ENCODE data around the gene PRKCD. TPM values are rescaled to one million over a fixed set of nuclear protein-coding genes. Genes with fewer than 3 reads are reported as not detected.

The PRKCD gene
- polyA plus RNA-seq, 1 donor from 2014 or later, result 69.2 TPM

DNA sequence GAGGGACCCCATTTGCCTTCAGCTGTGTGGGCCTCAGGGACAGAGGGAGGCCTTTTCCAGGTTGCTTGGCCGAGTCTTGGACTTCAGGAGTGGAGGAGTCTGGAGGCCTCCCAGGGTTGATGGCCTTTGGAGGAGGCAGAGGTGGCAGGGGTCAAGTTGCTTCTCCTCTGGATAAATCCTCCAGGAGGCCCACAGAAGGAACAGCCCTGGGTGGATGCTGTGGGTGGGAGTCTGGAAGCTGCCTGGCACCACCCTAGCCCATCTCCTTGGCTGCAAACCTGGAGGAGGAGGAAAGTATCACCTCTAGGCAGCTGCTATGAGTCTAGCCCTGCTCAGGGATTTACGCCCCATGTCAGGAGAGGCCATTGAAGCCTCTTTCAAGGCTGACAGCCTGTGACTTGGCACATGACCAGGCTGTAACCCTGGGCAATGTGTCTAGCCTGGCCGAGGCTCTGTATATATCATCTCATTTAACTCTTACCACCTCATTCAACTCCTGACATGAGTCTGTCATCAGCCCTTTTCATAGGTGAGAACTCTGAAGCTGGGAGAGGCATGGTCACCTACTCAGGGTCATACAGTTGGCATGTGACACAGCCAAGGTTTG lies 2.9 kb upstream of the PRKCD start:
- Mint-ChIP-seq H3K36me3 (no peaks in the 10 kb centered on the region), H3K27ac (peak overlapping the region in 1 of 3 donors; percentile 55), H3K9me3 (no peaks in the 10 kb centered on the region), H3K27me3 (peaks cover 5% of the 10 kb centered on the region), H3K4me1 (peaks cover 13 to 24% (median 19%) of the 10 kb centered on the region in 3 donors), H3K4me3 (peak overlapping the region in 3 of 4 donors; percentile 14 to 78 (median 27))

DNA sequence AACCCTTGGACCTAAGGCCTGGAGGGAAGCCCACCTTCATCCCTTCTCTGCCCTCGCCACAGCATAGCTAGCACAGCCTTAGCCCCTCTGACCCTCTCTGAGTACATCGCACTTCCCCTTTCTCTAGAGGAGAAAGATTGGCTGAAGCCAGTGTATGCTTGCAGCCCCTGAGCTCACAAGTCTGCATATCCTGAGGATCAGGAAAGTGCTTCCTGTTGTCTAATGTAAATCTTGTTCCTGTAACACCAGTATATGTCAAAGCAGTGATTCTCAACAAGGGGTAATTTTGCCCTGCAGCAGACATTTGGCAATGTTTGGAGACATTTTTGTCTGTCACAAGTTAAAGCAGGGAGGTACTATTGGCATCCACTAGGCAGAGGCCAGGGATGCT lies 2.2 kb upstream of the PRKCD start:
- no peaks in the 10 kb centered on the region for H3K9me3 Mint-ChIP-seq

DNA sequence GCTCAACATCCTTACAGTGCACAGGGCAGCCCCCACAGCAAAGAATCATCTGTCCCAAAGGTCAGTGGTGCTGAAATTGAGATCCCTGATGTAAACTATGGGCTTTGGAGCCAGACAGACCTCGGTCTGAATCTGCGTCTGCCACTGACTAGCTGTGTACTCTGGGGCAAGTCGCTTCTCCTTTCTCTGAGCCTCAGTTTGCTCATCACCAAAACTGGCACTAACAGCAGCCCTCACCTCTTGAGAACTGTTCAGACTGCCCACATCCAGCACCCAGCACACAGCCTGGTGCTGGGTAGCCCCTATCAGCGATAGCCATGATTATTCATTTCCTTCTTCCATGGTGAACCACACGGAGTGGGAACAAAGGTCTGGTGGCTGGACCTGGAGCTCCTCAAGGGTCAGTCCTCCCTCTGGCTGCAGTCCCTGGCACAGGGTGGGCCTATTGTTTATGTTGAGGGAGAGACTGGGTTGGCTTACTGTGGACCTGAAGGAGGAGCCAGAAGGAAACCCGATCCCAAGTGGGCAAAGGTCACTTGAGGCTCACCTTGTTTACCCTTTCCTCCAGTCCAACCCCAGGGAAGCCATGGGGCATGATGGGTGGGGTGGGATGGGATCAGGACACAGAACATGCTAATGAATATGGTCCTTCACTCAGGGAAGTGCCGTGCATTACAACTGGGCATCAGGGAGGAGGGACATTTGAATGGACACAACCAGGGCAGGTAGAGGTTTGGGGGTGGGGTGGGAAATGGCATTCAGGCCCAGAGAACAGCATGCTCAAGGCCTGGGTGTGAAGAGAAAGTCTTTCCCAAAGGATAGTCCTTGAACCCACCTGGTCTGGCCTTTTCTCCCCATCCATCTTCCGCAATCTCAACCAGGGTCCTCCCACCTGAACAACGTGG lies 1.6 kb upstream of the PRKCD start:
- Mint-ChIP-seq H3K27me3 (peaks cover 5% of the 10 kb centered on the region), H3K4me1 (peaks cover 13 to 35% (median 28%) of the 10 kb centered on the region in 3 donors), H3K27ac (peak overlapping the region in 1 of 3 donors; percentile 79), H3K4me3 (peak overlapping the region; percentile 53 to 91 (median 72)), H3K36me3 (no peaks in the 10 kb centered on the region), H3K9me3 (no peaks in the 10 kb centered on the region)

More for the DNA sequence above, 2.2 kb upstream of the PRKCD start:
- peaks cover 5% of the 10 kb centered on the region for H3K27me3 Mint-ChIP-seq
- H3K4me3 Mint-ChIP-seq, result peak overlapping the region in 3 of 4 donors; percentile 0 to 78 (median 53)
- peaks cover 13 to 31% (median 24%) of the 10 kb centered on the region in 3 donors for H3K4me1 Mint-ChIP-seq
- H3K36me3 Mint-ChIP-seq, result no peaks in the 10 kb centered on the region
- peak overlapping the region in 1 of 3 donors; percentile 79 for H3K27ac Mint-ChIP-seq

DNA sequence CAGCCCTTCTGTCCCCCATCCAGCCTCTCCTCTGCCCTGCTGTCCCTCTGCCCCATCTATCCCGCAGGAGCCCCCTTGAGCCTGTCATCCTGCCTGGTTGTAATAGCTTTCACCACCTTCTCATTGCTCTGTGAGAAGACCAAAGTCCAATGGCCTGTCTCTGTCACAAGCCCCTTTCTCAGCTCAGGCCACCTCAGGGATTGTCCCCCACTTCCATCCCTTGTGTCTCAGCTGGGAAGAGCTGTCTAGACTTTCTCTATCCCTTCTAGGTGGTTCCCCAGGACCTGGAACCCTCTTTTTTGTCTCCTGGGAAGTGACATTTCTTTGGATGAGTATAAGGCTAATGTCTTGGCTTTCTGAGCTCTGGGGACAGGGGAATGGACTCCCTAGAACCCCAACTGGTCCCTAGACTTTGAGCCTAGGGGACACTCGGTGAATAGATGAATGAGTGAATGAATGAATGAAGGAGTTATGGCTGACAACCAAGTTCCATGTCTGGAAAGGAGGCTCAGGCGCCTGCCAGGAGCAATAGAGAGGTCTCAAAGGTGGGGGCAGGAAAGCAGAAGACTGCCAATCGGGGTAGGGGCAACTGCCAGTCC lies 849 bp upstream of the PRKCD start:
- H3K4me1 Mint-ChIP-seq, result peaks cover 13 to 43% (median 32%) of the 10 kb centered on the region in 3 donors
- no peaks in the 10 kb centered on the region for H3K36me3 Mint-ChIP-seq
- no peaks in the 10 kb centered on the region for H3K9me3 Mint-ChIP-seq
- peaks cover 5% of the 10 kb centered on the region for H3K27me3 Mint-ChIP-seq
- peak overlapping the region in 2 of 3 donors; percentile 79 to 92 for H3K27ac Mint-ChIP-seq
- H3K4me3 Mint-ChIP-seq, result peak overlapping the region; percentile 86 to 95 (median 92)

DNA sequence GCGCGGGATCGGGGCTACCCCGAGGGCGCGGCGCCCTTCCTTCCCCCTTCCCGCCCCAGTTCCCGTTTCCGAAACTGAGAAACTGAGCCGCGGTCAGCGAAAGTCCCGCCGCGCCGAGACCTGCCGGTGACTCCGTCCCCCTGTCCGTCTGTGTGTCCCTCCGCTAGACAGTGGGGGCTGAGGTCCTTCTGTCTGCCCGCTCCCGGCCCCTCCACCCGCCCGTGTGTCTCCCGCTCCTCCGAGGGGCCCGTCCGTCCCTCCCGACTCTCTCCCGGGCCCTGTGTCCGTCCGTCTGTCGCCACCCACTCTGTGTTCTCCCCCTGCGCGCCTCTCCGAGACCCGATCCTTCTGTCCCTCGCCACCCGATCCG lies 426 bp downstream of the PRKCD start:
- H3K4me3 Mint-ChIP-seq, result peak overlapping the region; percentile 82 to 96 (median 92)
- H3K27me3 Mint-ChIP-seq, result peaks cover 2% of the 10 kb centered on the region
- no peaks in the 10 kb centered on the region for H3K9me3 Mint-ChIP-seq
- H3K4me1 Mint-ChIP-seq, result peaks cover 13 to 54% (median 41%) of the 10 kb centered on the region in 3 donors
- H3K27ac Mint-ChIP-seq, result peak overlapping the region; percentile 72 to 84 (median 73)
- H3K36me3 Mint-ChIP-seq, result no peaks in the 10 kb centered on the region

DNA sequence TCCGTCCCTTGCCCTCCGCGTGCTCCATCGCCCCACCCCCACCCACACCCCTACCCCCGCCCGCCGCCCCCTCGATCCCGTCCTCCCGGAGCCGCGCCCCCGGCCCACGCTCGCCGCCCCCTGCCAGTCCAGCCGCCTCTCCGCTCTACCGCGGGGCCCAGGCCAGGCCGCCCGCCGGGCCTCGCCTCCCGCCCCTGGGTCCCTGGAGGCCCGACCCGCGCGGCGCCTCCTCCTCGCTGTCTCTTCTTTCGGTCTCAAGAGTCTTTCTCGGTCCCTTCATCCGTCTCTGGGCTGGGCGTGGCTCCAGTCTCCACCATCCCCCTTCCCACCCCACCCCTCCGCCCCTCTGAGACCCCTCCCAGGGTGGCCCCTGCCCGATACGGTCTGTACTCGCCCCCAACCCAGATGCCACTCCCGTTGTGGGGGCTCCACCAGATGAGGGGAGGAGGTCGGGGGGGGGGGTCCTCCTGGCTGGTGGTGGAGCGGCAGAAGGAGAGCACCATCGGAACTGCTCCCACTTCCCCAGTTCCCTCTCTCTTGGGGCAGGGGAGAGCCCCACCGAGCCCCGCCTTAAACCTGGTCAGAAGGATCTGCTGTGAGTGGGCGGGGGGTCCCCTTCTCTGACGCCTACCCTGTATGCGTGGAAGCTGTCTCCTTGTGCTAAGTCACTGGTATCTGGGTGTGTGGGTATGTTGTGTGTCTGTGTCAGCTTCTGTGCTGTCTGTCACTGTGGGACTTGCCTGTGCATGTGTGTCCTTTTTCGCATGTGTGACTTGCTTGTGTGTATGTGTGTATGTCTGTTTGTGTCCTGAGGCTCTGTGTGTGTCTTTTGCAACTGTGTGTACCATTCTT lies 1.0 kb downstream of the PRKCD start:
- H3K27ac Mint-ChIP-seq, result peak overlapping the region; percentile 72 to 91 (median 84)
- H3K9me3 Mint-ChIP-seq, result no peaks in the 10 kb centered on the region
- H3K36me3 Mint-ChIP-seq, result no peaks in the 10 kb centered on the region
- peaks cover 2% of the 10 kb centered on the region for H3K27me3 Mint-ChIP-seq
- peak overlapping the region; percentile 82 to 96 (median 92) for H3K4me3 Mint-ChIP-seq
- H3K4me1 Mint-ChIP-seq, result peaks cover 12 to 59% (median 41%) of the 10 kb centered on the region in 3 donors

DNA sequence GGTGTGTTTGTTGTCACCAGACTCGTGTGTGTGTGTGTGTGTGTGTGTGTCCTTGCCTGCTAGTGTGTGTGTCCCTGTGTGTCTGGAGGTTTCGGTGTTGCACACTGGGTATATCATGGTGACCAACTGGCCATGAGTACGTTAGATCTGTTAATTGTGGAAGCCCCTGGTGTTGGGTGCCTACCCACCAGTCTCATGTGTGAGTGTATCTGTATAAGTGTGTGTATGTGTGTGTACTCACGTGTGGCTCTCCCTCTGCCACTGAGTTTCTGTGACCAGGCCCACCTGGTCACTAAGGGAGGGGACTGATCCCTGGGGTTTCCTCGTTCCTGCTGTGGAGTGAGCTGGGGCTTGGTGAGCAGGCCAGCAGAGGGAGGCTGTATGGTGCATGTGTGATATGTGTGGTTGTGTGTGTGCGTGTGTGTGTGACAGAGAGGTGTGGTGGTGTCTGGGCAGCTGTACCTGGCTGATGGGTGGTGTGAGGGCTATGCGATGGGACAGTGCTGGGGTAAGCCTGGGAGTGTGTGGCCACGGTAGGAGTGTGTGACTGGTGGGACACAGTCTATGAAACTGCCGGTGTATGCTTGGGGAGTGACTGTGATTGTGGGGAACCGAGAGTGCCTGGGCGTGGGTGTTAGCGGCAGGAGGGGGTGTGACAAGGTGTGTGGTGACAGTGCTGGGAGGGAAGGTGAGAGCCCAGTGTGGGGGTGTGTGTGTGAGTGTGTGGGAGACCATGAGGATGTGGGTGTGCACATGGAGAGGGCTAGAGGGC lies 1.8 kb downstream of the PRKCD start:
- Mint-ChIP-seq H3K27me3 (peaks cover under 1% of the 10 kb centered on the region), H3K4me3 (peak overlapping the region; percentile 82 to 96 (median 92)), H3K27ac (peak overlapping the region; percentile 72 to 91 (median 84)), H3K4me1 (peaks cover 15 to 66% (median 44%) of the 10 kb centered on the region in 3 donors), H3K9me3 (no peaks in the 10 kb centered on the region), H3K36me3 (no peaks in the 10 kb centered on the region)

DNA sequence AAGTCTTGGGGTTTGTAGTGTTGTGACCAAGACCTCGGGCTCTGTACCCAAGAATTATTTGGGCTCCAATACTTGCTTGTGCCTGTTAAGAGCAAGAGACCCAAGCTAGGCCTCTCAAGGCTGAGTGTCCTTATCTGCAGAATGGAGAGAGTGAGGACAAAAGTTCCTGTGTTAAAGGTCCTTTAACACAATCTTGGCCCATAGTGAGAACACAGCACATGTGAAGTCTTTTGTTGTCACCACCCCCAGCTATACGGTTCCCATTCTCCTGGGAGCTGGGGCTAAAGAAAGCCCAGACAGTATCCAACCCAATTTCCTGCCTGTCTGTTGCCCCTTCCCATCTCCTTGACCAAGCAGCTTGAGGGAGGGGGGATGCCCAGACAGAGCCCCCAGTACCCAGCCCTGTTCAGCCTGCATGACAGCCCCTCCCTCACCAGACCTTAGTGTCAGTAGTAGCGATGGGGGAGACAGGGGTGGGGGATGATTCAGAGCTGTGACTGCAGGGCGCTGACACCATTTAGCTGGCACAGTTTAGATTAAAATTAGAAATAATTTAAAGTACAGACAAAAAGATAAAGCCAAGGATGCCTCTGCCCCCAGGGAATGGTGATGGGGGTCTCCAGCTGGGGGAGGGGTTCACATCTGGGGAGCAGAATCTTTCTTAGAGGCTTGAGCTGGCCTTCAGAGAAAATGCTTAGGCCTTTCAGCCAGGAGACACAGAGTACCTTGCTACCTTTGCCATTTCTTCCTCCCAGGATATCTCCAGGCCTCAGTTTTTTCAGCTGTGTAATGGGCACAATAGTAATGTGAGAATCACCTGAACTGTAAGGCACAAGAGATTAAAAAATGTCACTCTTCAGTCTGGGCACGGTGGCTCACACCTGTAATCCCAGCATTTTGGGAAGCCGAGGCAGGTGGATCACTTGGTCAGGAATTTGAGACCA lies 2.7 kb downstream of the PRKCD start:
- Mint-ChIP-seq H3K36me3 (no peaks in the 10 kb centered on the region), H3K27me3 (no peaks in the 10 kb centered on the region), H3K27ac (peak overlapping the region; percentile 10 to 84 (median 72)), H3K4me3 (peak overlapping the region; percentile 82 to 96 (median 92)), H3K4me1 (peaks cover 13 to 70% (median 52%) of the 10 kb centered on the region in 3 donors), H3K9me3 (no peaks in the 10 kb centered on the region)

DNA sequence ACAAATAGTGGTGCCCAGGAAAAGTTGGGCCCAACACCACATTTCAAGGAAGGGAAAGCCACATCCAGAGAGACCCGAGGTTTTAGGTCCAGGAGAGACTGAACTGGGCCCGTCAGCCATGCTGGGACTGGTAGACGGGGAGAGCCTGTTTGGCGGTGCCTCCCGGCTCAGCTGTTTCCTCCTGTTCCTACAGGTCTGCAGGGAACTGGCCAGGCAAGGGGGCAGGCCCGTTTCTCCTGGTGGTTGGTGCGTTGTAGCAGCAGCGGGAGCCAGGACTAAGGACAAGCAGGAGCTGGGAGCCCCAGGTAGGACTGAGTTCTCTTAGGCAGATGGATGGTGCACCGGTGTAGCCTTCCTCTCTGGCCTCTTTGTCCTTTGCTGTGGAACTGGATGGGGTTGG lies 3.9 kb downstream of the PRKCD start:
- Mint-ChIP-seq H3K4me1 (peaks cover 17 to 75% (median 54%) of the 10 kb centered on the region in 3 donors), H3K36me3 (no peaks in the 10 kb centered on the region), H3K27me3 (no peaks in the 10 kb centered on the region), H3K4me3 (peak overlapping the region in 1 of 4 donors; percentile 63), H3K27ac (peak overlapping the region in 1 of 3 donors; percentile 73), H3K9me3 (no peaks in the 10 kb centered on the region)

DNA sequence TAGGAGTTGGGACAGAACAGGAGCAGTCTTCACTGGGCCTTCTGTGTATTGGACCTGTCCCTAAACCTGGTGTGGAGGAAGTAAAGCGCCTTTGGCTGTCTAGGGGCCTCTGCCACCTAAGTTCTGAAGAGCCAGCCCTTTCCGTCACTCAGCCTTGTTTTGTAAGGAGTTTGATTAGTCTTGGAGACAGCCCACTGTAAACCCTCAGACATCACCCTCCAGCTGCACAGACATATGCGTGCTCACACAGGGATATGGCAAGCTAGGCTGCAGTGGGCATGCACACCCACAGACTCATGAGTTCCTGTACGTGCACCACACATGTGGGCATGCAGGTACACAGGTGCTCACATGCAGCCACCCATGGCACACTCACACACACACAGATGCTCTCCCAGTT lies 5.2 kb downstream of the PRKCD start:
- H3K27ac Mint-ChIP-seq, result peak overlapping the region in 2 of 3 donors; percentile 11 to 92
- H3K27me3 Mint-ChIP-seq, result no peaks in the 10 kb centered on the region
- no peaks in the 10 kb centered on the region for H3K36me3 Mint-ChIP-seq
- H3K9me3 Mint-ChIP-seq, result no peaks in the 10 kb centered on the region
- peaks cover 23 to 82% (median 62%) of the 10 kb centered on the region in 3 donors for H3K4me1 Mint-ChIP-seq
- peak overlapping the region in 3 of 4 donors; percentile 7 to 65 (median 44) for H3K4me3 Mint-ChIP-seq

DNA sequence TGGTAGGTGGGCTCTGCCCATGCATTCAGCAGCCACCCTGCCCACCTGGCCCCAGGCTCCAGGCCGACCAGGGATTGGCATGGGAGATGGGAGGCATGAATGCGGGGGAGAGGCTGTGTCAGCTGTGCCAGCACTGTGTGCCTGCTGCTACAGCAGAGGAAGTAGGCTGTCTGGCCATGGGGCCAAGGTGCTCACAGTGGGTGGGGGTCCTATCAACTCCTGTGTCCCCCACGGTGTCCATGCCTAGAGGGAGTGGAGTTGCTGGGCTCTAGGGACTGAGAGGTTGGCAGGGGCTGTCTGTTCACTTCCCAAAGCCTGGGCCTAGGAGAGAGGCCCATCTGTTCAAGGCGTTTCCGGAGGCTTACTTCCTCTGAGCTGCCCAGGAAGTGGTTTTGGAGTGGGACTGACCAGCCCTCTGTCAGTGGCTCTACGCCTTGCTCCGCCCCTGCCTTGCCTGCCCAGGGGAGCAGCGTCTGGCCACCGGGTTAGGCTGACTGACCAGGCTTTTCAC lies 5.8 kb downstream of the PRKCD start:
- H3K9me3 Mint-ChIP-seq, result no peaks in the 10 kb centered on the region
- H3K4me1 Mint-ChIP-seq, result peaks cover 23 to 87% (median 68%) of the 10 kb centered on the region in 3 donors
- no peaks in the 10 kb centered on the region for H3K27me3 Mint-ChIP-seq
- H3K36me3 Mint-ChIP-seq, result no peaks in the 10 kb centered on the region
- H3K27ac Mint-ChIP-seq, result peak overlapping the region in 2 of 3 donors; percentile 12 to 92
- peak overlapping the region in 2 of 4 donors; percentile 85 to 88 for H3K4me3 Mint-ChIP-seq

DNA sequence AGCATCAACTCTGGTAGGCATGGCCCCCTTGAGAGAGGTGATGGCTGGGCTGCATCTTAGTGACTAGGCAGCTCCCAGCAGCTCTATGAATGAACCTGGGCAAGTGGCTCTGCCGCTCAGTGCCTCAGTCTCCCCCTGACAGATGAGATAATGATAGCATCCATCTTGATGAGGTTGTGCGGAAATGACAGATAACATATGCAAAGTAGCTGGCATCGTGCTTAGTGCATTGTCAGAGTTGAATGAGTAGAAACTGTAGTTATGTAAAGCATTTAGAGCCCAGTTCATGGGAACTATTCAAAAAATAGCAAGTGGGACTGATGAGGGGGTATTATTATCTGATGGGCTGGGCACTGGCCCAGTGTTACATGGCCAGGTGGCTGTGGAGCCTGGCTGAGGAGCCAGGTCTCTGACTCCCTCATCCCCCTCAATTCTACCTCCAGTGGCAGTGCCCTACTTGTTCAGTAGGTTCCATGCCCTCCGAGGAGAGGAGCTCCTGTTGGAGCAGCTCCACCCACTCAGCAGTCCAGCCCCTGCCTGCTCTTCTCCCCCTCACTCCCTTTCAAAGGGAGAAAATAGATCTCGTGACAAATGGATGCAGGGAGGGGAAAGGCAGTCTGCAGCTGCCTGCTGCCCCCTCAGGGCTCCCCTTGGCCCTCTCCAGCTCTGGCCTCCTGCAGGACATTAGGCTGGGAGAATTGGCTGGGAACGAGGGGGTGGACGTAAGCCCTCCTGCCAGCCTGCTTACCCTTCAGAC lies 6.6 kb downstream of the PRKCD start:
- Mint-ChIP-seq H3K36me3 (no peaks in the 10 kb centered on the region), H3K9me3 (no peaks in the 10 kb centered on the region), H3K4me3 (peak overlapping the region; percentile 47 to 88 (median 73))

More for the DNA sequence above, 6.6 kb downstream of the PRKCD start:
- Mint-ChIP-seq H3K4me1 (peaks cover 23 to 90% (median 75%) of the 10 kb centered on the region in 3 donors), H3K27ac (peak overlapping the region; percentile 12 to 92 (median 92)), H3K27me3 (no peaks in the 10 kb centered on the region)
